GM18519 (cell line): Measurements from ENCODE around the gene LILRB4.
"Not testable (repeated sequence)": the region's sequence is repeated elsewhere in the genome, so short reads cannot be mapped to it uniquely, and the experiment has no call there.

Experiments
- ATAC-seq: cut with Tn5 transposase; IDR thresholded peaks from one replicate; pipeline ENCODE4 v1.9.1; 2021; ENCODE audit warnings: mild to moderate bottlenecking, moderate library complexity; ENCODE audit not compliant: unreplicated experiment, low FRiP score

The LILRB4 gene

GRCh38 chr19:54691582-54692297 lies 29.0 kb downstream of the LILRB4 start:
- no peak for ATAC-seq

DNA sequence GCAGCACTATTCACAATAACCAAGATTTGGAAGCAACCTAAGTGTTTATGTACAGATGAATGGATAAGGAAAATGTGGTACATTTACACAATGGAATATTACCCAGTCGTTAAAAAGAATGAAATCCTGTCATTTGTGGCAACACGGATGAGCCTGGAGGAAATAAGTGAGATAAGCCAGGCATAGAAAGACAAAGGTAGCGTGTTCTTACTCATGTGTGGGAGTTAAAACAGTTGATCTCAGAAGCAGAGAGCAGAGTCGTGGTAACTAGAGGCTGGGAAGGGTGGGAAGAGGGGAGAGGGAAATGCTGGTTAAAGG lies 29.5 kb downstream of the LILRB4 start:
- no peak for ATAC-seq

DNA sequence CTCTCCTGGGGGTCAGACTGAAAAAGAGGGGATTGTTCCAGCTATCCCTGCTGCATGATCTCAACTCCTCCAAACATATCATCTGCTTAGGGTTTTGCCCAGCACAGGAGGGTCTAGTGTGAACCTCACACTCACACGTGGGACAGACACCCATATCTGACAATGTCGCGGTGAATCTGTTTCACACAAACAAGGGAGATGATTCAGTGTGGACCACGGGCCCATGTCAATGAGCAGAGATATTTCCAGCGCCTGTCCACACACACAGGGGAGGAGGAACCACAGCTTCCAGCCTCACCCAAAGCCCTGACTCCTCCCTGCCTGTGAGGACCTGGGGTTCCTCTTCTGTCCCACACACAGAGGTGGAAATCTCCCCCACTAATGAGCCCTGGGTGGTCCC lies 31.9 kb downstream of the LILRB4 start:
- no peak for ATAC-seq

DNA sequence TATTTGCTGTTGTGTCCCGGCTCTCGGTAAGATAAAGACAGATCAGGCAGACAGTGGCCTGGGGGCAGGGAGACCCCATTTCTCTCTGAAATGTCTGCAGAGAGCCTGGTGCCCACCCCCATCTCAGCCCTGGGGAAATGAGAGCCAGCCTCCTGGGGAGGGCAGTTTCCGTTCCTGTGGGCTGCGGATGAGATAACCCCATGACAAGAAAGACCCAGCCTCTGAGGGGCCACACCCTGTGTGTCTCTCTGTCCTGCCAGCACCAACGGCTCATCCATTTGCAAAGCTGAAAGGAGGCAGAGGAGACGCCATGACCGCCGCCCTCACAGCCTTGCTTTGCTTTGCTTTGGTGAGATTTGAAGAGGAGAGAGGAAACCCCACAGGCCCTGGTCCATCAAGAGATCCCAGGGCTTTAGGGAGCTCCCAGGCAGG lies 33.3 kb downstream of the LILRB4 start:
- ATAC-seq = no peak

GRCh38 chr19:54696766-54697165 lies 34.0 kb downstream of the LILRB4 start:
- ATAC-seq = no peak

GRCh38 chr19:54697716-54698115 lies 34.9 kb downstream of the LILRB4 start:
- ATAC-seq = not testable (repeated sequence)

DNA sequence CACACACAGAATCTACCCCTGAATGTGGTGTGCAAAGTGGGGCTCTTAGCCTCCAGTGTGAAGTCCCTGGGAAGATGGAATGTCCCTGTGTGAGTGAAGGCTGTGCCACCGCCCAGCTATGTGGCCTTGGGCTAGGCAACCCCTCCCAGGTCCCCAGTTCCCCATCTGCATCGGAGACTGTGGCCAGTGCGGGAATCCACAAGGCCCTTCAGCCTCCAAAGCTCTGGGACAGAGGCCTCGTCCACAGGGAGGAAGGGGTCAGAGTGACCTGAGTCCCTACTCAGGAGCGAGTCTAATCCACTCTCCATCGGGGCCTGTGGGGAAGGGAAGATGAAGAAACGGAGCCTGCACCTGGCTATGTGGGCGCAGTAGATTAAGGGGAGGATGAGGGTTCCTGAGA lies 42.1 kb downstream of the LILRB4 start:
- no peak for ATAC-seq

DNA sequence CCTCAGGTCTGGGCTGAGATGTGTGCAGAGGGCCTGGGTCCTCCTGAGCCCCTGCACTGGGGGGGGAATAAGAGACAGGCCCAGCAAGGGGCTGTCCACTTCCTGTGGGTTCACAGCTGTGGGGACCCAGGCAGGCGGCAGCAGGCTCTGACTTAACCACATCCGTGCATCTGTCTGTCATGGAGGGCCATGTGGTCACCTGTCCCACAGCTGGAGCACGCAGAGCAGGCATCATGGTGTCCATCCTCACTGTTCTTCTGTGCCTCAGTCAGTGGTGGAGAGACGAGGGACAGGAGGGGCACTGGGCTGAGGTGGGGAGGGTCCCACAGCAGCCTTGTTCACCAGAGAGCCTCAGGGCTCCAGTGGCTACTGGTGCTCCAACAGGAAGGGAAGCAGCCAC lies 45.2 kb downstream of the LILRB4 start:
- no peak for ATAC-seq

GRCh38 chr19:54708781-54709180 lies 46.0 kb downstream of the LILRB4 start:
- ATAC-seq = no peak

DNA sequence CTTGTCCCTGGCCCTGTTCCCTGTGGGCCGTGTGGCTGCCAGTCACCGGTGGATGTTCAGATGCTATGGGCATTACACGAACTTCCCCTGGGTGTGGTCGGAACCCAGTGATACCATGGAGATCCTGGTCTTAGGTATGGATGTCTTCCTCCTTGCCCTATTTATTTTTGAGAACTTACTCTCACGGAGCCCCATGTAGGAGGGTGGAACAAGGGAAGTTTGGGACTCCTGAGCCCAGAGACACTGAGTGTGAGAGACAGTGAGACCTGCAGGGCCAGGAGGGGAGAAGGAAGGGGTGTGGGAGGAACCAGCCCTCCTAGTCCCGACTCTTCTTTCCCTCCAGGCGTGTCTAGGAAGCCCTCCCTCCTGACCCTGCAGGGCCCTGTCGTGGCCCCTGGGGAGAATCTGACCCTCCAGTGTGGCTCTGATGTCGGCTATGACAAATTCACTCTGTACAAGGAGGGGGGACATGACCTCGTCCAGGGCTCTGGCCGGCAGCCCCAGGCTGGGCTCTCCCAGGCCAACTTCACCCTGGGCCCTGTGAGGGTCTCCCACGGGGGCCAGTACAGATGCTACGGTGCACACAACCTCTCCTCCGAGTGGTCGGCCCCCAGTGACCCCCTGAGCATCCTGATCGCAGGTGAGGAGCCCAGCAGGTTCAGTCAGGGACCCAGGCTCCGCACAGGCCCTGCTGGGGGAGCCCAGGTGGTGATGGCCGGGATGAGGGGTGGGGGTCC lies 46.6 kb downstream of the LILRB4 start:
- ATAC-seq = no peak

- ATAC-seq = not testable (repeated sequence)
Measured at GRCh38 chr19:54709956-54710355, 47.2 kb downstream of the LILRB4 start.
